ENCODE data around the gene ZNF709. TPM values are rescaled to one million over a fixed set of nuclear protein-coding genes. Genes with fewer than 3 reads are reported as not detected.
"Not testable (repeated sequence)": the region's sequence is repeated elsewhere in the genome, so short reads cannot be mapped to it uniquely, and the experiment has no call there.

Gene ZNF709
- total RNA-seq, 4 donors from 2014 or later = 0.52 to 1.7 (median 0.61) TPM

GRCh38 chr19:12440541-12441316 is 43.9 kb downstream of the ZNF709 start, which contains the start of gene ZNF443:
ZNF443 (minus strand) TSS chr19:12441021; CDS start chr19:12440914, 107 bp downstream.
- peak within 1 kb of the TSS; percentile 81 to 89 (median 84) for H3K27ac ChIP-seq
- no peaks in the 10 kb centered on the region for H3K36me3 ChIP-seq
- in situ Hi-C loops (cut with MboI; ENCODE audit: low sequenced_read_pairs in 4 of 4) = no loop called here
- no peak for TF ChIP-seq CTCF (IDR thresholded peaks at IDR 0.05 in 4 of 5, conservative IDR thresholded peaks at IDR 0.05 in 1 of 5)
- TF ChIP-seq POLR2A (IDR thresholded peaks at IDR 0.05) = peak; percentile 45 to 57
- H3K9me3 ChIP-seq = no peaks in the 10 kb centered on the region
- DNase-seq (peak; percentile 96 to 98), ATAC-seq (peak; percentile 98 to 99)
- intact Hi-C loops (cut with DNase I; ENCODE audit: low total_unique reads) = loop anchor here (1.0 to 5.0 kb wide), 5 partner anchors 38 to 146 kb away; partner anchors contain the start of genes ZNF44, ZNF442, ZNF564 and ZNF799
- peak within 1 kb of the TSS; percentile 78 to 83 (median 80) for H3K4me3 ChIP-seq
- no peaks in the 10 kb centered on the region for H3K27me3 ChIP-seq
- H3K4me1 ChIP-seq = peaks cover 0 to 9% of the 10 kb centered on the region in 2 donors

GRCh38 chr19:12439686-12440540 is 44.7 kb downstream of the ZNF709 start:
- H3K36me3 ChIP-seq; H3K9me3 ChIP-seq; H3K4me1 ChIP-seq; DNase-seq; H3K27me3 ChIP-seq; in situ Hi-C loops (cut with MboI; ENCODE audit: low sequenced_read_pairs in 4 of 4): not testable (repeated sequence)
- intact Hi-C loops (cut with DNase I; ENCODE audit: low total_unique reads) = loop anchor here (2.0 to 5.0 kb wide), 3 partner anchors 38 to 75 kb away; partner anchors contain the start of genes ZNF442 and ZNF799
- ATAC-seq = peak; percentile 18 to 21
- Histone ChIP-seq H3K4me3 (peak overlapping the region; percentile 78 to 83 (median 80)), H3K27ac (peak overlapping the region; percentile 81 to 89 (median 84))

GRCh38 chr19:12430726-12431299 is 53.8 kb downstream of the ZNF709 start:
- in situ Hi-C loops (cut with MboI; ENCODE audit: low sequenced_read_pairs in 4 of 4); H3K4me1 ChIP-seq; DNase-seq; H3K9me3 ChIP-seq; H3K27ac ChIP-seq; H3K4me3 ChIP-seq; intact Hi-C loops (cut with DNase I; ENCODE audit: low total_unique reads); ATAC-seq; H3K27me3 ChIP-seq: not testable (repeated sequence)
- peaks cover 0 to 14% of the 10 kb centered on the region in 2 donors for H3K36me3 ChIP-seq

GRCh38 chr19:12425888-12426274 is 58.7 kb downstream of the ZNF709 start:
- no peak overlapping the region for H3K27ac ChIP-seq
- in situ Hi-C loops (cut with MboI; ENCODE audit: low sequenced_read_pairs in 4 of 4) (no loop called here), intact Hi-C loops (cut with DNase I; ENCODE audit: low total_unique reads) (no loop called here)
- TF ChIP-seq CTCF (IDR thresholded peaks at IDR 0.05 in 4 of 5, conservative IDR thresholded peaks at IDR 0.05 in 1 of 5) (no peak), POLR2A (IDR thresholded peaks at IDR 0.05) (no peak)
- H3K27me3 ChIP-seq = no peaks in the 10 kb centered on the region
- H3K4me1 ChIP-seq = no peaks in the 10 kb centered on the region
- no peak overlapping the region for H3K4me3 ChIP-seq
- ATAC-seq = no peak
- H3K9me3 ChIP-seq = peaks cover 0 to 1% (median 0%) of the 10 kb centered on the region in 3 donors
- DNase-seq = no peak
- peaks cover 0 to 13% of the 10 kb centered on the region in 2 donors for H3K36me3 ChIP-seq

- H3K9me3 ChIP-seq = no peaks in the 10 kb centered on the region
- in situ Hi-C loops (cut with MboI; ENCODE audit: low sequenced_read_pairs in 4 of 4) = no loop called here
- no peak for DNase-seq
Measured at GRCh38 chr19:12425236-12425887, 59.3 kb downstream of the ZNF709 start.

GRCh38 chr19:12417273-12417672 is 67.3 kb downstream of the ZNF709 start:
- H3K36me3 ChIP-seq; ATAC-seq; in situ Hi-C loops (cut with MboI; ENCODE audit: low sequenced_read_pairs in 4 of 4); H3K4me3 ChIP-seq; H3K27ac ChIP-seq; H3K4me1 ChIP-seq; H3K27me3 ChIP-seq; DNase-seq; intact Hi-C loops (cut with DNase I; ENCODE audit: low total_unique reads); H3K9me3 ChIP-seq: not testable (repeated sequence)

More at GRCh38 chr19:12425236-12425887, 59.3 kb downstream of the ZNF709 start:
- Histone ChIP-seq H3K36me3 (peaks cover 0 to 8% of the 10 kb centered on the region in 2 donors), H3K27me3 (no peaks in the 10 kb centered on the region), H3K4me1 (no peaks in the 10 kb centered on the region), H3K4me3 (no peak overlapping the region), H3K27ac (no peak overlapping the region)
- intact Hi-C loops (cut with DNase I; ENCODE audit: low total_unique reads) = no loop called here
- ATAC-seq = no peak
- TF ChIP-seq POLR2A (IDR thresholded peaks at IDR 0.05) (no peak), CTCF (IDR thresholded peaks at IDR 0.05 in 4 of 5, conservative IDR thresholded peaks at IDR 0.05 in 1 of 5) (no peak)
